ENCODE data around the gene CILP2. TPM values are rescaled to one million over a fixed set of nuclear protein-coding genes. Genes with fewer than 3 reads are reported as not detected.

Gene CILP2
- total RNA-seq, 1 donor from 2014 or later: 23.2 TPM

DNA sequence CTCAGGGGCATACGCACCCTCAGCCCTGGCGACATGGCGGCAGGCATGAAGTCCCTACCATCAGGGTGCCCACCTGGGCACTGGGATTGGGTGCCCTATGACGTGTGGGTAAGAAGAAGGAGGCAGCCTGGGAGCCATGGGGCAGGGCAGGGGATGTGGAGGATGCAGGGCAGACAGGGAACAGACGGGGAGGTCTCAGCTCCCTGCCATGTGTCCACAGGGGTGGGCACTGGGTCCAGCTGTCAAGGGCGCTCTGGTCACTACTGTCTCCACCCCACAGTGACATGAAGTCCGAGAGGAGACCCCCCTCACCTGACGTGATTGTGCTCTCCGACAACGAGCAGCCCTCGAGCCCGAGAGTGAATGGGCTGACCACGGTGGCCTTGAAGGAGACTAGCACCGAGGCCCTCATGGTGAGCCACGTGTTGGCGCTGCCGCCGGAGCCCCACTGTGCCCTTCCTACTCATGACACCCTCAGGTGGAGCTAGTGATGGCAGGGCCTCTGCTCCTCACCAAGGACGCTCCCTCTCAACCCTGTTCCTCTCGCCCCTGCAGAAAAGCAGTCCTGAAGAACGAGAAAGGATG, 45.9 kb upstream of the CILP2 start:
- no peak for DNase-seq (ENCODE audit: low spot score in 2 of 2, unreplicated experiment in 2 of 2)

DNA sequence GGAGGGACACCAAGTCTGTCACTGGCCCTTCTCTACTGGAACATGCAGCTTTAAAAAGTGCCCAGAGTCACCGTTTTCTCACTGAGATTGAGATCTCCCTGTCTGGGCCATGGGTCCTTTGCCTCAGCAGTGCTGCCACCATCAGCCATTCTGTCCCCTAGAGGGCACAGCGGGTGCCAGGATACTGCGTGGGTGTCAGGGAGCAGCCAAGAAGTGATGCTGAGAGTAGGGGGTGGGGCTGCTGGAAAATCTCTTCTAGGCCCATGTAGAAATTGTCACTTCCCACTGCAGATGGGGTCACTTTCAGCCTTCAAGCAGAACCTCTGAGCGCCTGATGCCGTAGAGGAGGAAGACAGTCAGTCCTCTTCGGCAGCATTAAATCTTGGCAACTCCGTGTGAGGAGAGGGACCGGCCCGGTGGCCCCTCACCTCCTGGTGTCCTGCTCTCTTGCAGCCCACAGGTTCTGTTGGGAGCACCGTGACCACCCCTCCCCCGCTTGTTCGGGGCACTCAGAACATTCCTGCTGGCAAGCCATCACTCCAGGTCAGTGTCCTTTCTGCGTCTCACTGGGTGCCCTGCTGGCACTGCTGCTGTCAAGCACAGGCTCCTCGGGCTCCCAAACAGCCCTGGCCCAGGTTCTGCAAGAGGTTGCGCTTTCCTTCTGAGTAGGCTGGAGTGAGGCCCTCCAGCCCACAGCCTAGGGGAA, 44.1 kb upstream of the CILP2 start:
- TF ChIP-seq, protein P1, sequence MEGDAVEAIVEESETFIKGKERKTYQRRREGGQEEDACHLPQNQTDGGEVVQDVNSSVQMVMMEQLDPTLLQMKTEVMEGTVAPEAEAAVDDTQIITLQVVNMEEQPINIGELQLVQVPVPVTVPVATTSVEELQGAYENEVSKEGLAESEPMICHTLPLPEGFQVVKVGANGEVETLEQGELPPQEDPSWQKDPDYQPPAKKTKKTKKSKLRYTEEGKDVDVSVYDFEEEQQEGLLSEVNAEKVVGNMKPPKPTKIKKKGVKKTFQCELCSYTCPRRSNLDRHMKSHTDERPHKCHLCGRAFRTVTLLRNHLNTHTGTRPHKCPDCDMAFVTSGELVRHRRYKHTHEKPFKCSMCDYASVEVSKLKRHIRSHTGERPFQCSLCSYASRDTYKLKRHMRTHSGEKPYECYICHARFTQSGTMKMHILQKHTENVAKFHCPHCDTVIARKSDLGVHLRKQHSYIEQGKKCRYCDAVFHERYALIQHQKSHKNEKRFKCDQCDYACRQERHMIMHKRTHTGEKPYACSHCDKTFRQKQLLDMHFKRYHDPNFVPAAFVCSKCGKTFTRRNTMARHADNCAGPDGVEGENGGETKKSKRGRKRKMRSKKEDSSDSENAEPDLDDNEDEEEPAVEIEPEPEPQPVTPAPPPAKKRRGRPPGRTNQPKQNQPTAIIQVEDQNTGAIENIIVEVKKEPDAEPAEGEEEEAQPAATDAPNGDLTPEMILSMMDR (IDR thresholded peaks at IDR 0.05; ENCODE audit: unreplicated experiment): no peak
- Mint-ChIP-seq H3K27ac (no peak overlapping the region), H3K4me3 (no peak overlapping the region), H3K27me3 (ENCODE audit: low read depth) (no peaks in the 10 kb centered on the region), H3K4me1 (peaks cover 15% of the 10 kb centered on the region), H3K36me3 (peaks cover 15% of the 10 kb centered on the region), H3K9me3 (no peaks in the 10 kb centered on the region)
- no peak for DNase-seq (ENCODE audit: low spot score in 2 of 2, unreplicated experiment in 2 of 2)

More for the DNA sequence above, 45.9 kb upstream of the CILP2 start:
- Mint-ChIP-seq H3K9me3 (no peaks in the 10 kb centered on the region), H3K4me3 (no peak overlapping the region), H3K27me3 (ENCODE audit: low read depth) (no peaks in the 10 kb centered on the region), H3K27ac (no peak overlapping the region), H3K36me3 (peaks cover 13% of the 10 kb centered on the region), H3K4me1 (peaks cover 33% of the 10 kb centered on the region)
- TF ChIP-seq, protein P1 (IDR thresholded peaks at IDR 0.05; ENCODE audit: unreplicated experiment): no peak

DNA sequence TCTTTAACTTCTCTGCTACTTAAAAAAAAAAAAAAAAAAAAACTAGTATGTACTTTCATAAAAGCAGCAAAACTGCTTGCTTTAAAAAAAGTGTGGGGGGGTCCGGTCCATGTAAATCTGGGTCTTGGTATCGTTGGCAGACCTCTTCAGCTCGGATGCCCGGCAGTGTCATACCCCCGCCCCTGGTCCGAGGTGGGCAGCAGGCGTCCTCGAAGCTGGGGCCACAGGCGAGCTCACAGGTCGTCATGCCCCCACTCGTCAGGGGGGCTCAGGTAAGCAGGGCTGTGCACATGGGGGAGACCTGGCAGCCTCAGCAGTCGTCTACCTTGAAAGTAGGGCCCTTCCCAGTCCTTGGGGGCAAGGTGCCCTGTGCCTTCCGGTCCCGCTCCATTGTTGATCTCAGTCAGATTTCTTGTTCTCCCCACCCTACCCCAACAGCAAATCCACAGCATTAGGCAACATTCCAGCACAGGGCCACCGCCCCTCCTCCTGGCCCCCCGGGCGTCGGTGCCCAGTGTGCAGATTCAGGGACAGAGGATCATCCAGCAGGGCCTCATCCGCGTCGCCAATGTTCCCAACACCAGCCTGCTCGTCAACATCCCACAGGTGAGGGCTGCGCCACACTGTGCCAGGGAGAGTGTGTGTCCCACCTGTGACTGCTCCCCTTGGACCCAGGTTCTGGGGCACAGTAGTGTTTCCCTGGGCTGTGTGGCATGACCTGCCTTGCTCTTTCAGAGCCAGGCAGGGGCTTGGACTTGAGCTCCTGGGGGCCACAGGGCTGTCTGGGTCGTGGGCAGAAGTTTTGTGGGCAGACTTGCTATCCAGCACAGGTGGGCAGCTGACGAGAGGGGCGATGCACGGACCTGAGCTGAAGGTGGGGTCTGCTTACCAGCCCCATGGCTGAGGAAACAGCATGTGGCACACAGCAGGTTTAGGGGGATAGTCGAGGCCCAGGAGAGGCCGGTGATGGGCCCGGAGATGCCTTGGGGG, 42.2 kb upstream of the CILP2 start:
- Mint-ChIP-seq H3K4me3 (no peak overlapping the region), H3K36me3 (peaks cover 18% of the 10 kb centered on the region), H3K4me1 (no peaks in the 10 kb centered on the region), H3K9me3 (no peaks in the 10 kb centered on the region), H3K27ac (no peak overlapping the region), H3K27me3 (ENCODE audit: low read depth) (no peaks in the 10 kb centered on the region)
- DNase-seq (ENCODE audit: low spot score in 2 of 2, unreplicated experiment in 2 of 2): no peak
- TF ChIP-seq, protein P1 (IDR thresholded peaks at IDR 0.05; ENCODE audit: unreplicated experiment): no peak

DNA sequence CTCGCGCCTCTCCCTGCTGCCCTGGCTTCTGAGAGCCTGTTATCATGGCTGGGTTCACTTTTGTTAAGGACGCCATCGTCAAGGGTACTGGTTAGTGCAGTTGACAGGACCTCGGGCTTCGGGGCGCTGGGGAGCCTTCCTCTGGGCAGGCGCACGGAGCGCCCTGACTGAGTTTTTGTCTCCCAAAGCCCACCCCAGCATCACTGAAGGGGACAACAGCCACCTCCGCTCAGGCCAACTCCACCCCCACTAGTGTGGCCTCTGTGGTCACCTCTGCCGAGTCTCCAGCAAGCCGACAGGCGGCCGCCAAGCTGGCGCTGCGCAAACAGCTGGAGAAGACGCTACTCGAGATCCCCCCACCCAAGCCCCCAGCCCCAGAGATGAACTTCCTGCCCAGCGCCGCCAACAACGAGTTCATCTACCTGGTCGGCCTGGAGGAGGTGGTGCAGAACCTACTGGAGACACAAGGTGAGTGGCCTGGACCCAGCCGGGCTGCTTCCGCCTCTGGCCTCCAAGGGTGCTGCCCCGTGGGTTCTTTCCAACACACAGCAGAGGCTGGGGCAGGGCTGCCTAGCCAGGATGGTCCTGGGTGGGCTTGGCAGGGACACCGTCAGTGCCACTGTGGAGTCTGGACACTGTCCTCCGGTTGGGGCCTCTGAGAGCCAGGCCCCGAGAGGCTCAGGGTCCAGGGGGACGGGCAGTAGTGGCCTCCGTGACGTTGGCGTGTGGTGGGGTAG, 39.6 kb upstream of the CILP2 start:
- Mint-ChIP-seq H3K36me3 (peaks cover 36% of the 10 kb centered on the region), H3K27ac (no peak overlapping the region)
- TF ChIP-seq, protein P1 (IDR thresholded peaks at IDR 0.05; ENCODE audit: unreplicated experiment): no peak

More for the DNA sequence above, 39.6 kb upstream of the CILP2 start:
- Mint-ChIP-seq H3K9me3 (no peaks in the 10 kb centered on the region), H3K4me3 (no peak overlapping the region), H3K27me3 (ENCODE audit: low read depth) (no peaks in the 10 kb centered on the region), H3K4me1 (no peaks in the 10 kb centered on the region)
- no peak for DNase-seq (ENCODE audit: low spot score in 2 of 2, unreplicated experiment in 2 of 2)
